GM12875 (cell line): ENCODE results near the gene PRR29.

Source experiments
- H3K4me3 ChIP-seq: one replicate; pipeline ENCODE4 v1.5.1; 2011; ENCODE audit warnings: low read depth, low read length, control low read depth
- CTCF ChIP-seq: IDR thresholded peaks from 2 replicates; pipeline ENCODE4 v1.5.1; 2011; ENCODE audit warnings: low read depth, mild to moderate bottlenecking, control low read depth, inconsistent platforms, low read length, moderate library complexity, borderline replicate concordance; ENCODE audit not compliant: insufficient read depth

The PRR29 gene

DNA sequence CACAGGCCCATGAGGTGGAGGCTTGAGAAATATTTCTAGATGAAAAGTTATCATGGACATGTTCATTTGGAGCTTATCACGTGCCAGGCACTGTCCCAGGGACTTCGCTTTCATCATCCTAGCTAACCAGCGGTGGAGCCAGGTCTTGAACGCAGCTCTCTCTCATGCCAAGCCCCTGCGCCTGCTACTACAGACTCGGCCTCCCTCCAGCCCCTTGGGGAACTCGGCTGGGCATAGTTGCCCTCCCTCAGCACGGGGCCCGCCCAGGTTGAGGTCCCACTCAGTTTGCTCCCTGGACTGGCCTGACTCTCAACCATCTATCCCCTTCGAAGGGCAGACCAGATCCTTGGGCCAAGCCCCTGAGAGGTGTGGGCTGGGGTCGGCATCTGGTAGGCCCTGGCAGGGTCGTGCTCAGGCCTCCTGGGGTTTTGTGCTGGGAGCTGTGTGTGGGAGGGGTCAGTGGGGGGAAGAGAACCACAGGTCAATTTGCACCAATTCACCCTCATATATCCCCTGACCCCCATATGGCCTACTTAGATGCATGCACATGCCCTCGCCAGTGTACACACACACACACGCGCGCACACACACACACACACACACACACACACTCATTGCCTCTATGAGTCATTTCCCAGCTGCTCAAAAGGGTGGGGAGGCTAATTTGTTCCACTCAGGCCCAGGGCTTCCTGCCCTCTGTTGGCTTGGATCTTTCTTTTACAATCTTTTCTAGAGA lies 13.3 kb upstream of the PRR29 start:
- no peak overlapping the region for H3K4me3 ChIP-seq
- no peak for TF ChIP-seq CTCF

- no peak for TF ChIP-seq CTCF
- H3K4me3 ChIP-seq = no peak overlapping the region
Observed at GRCh38 chr17:63985387-63986140, 12.6 kb upstream of the PRR29 start.

DNA sequence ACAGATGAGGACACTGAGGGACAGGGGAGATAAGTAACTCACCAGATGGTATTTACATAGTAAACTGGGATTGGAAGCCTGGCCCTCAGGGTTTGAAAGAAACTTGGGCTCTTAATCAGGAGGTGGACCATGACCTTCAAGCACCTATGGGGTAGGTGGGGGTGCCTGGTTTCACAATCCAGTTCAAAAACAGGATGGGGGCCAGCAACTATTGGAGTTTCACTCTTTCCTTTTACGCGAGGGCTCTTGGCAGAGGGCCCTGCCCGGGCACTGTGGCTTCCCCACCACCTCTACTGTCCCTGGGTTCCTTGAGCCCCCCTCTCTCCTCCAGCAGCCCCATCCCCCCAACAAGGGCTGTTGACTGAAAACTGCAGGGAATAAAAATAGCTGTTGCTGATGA lies 11.3 kb upstream of the PRR29 start:
- no peak overlapping the region for H3K4me3 ChIP-seq
- TF ChIP-seq CTCF = no peak

GRCh38 chr17:63987221-63988126 lies 10.7 kb upstream of the PRR29 start:
- TF ChIP-seq CTCF = no peak
- H3K4me3 ChIP-seq = no peak overlapping the region

DNA sequence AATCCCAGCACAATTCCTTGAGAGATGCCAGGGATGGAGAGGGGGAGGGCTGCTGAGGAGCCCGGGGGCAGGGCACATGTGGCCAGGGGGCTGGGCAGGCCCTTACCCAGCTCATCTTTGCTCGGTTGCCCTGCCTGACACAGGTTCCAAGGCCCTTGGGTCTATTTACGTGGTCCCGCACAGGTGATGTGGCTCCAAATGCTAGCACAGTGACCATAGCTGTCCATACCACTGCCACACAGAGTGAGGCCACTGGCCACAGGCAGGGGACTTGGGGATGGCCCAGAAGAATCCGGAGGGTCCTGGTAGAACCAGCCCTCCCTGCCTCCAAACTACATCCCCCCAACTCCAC lies 10.0 kb upstream of the PRR29 start:
- TF ChIP-seq CTCF = no peak
- no peak overlapping the region for H3K4me3 ChIP-seq

GRCh38 chr17:63988741-63989621 lies 9.2 kb upstream of the PRR29 start:
- TF ChIP-seq CTCF = no peak
- no peak overlapping the region for H3K4me3 ChIP-seq
